HepG2 (cell line): ENCODE data around the gene F8. TPM values are rescaled to one million over a fixed set of nuclear protein-coding genes. Genes with fewer than 3 reads are reported as not detected.

Source experiments
- CREB1 ChIP-seq, 2 experiments: fragments of 450-650 bp in 1 of 2; IDR thresholded peaks; 2 replicates each; pipeline ENCODE4 v1.6.1; 2016 to 2017; ENCODE audit warnings: control low read depth in 1 of 2, mild to moderate bottlenecking in 1 of 2, missing compliant biosample characterization in 1 of 2, missing genetic modification characterization in 1 of 2
- HNF4G ChIP-seq, 2 experiments: sonication (generic) in 1 of 2; formaldehyde crosslinking in 1 of 2; IDR thresholded peaks; 2 replicates each; pipeline versions ENCODE4 v1.4.0 to v1.6.1; 2011 to 2020; ENCODE audit warnings: borderline replicate concordance in 2 of 2, low read depth in 2 of 2, mild to moderate bottlenecking in 2 of 2, low read length in 1 of 2, missing genetic modification reagents in 1 of 2, moderate library complexity in 1 of 2
- JARID2 ChIP-seq: sonication (generic); formaldehyde crosslinking; IDR thresholded peaks from 2 replicates; pipeline ENCODE4 v1.8.1; 2023; ENCODE audit warnings: missing genetic modification reagents, inconsistent platforms; ENCODE audit not compliant: insufficient replicate concordance
- TAF1 ChIP-seq: sonication (generic); formaldehyde crosslinking; IDR thresholded peaks from 2 replicates; pipeline ENCODE4 v1.4.0; 2020; ENCODE audit warnings: missing genetic modification reagents
- ZBTB7A ChIP-seq: sonication (generic); formaldehyde crosslinking; IDR thresholded peaks from 2 replicates; pipeline ENCODE4 v1.8.0; 2022; ENCODE audit warnings: mild to moderate bottlenecking, missing genetic modification reagents
- polyA plus RNA-seq, 8 experiments: library from polyadenylated mRNA; depleted of rRNA in 3 of 8; stranded (reverse) in 7 of 8; unstranded in 1 of 8; fragments of >200 nt; fragmentation: Illumina TruSeq in 4 of 8; extraction: Trizol in 4 of 8; gene quantifications; 2 replicates each; pipeline versions ENCODE4 v1.2.1 to v1.2.3, GENCODE V29; 2011 to 2016; ENCODE audit warnings: low read depth in 4 of 8, missing spikeins in 1 of 8, mixed read lengths in 1 of 8; ENCODE audit not compliant: insufficient read depth in 1 of 8
- total RNA-seq, 5 experiments: library from RNA; depleted of rRNA; stranded (reverse); fragments of >200 nt; fragmentation: Illumina TruSeq; extraction: Trizol; gene quantifications; 2 replicates each; pipeline ENCODE4 v1.2.3, GENCODE V29; 2016; ENCODE audit warnings: low read depth in 1 of 5
- TF ChIP-seq, protein P1 (sequence below): IDR thresholded peaks from 2 replicates; pipeline ENCODE4 v1.6.1; 2018; ENCODE audit warnings: missing genetic modification reagents
- TF ChIP-seq, protein P2 (sequence below): sonication (generic); formaldehyde crosslinking; IDR thresholded peaks from 2 replicates; pipeline ENCODE4 v1.4.0; 2020; ENCODE audit warnings: missing genetic modification reagents

Gene F8
- total and polyA plus RNA-seq, 2 of the 13 experiments (the other 11 are each of a cell fraction or from before 2014, with no cell fraction given): 0.29 to 0.61 TPM

DNA sequence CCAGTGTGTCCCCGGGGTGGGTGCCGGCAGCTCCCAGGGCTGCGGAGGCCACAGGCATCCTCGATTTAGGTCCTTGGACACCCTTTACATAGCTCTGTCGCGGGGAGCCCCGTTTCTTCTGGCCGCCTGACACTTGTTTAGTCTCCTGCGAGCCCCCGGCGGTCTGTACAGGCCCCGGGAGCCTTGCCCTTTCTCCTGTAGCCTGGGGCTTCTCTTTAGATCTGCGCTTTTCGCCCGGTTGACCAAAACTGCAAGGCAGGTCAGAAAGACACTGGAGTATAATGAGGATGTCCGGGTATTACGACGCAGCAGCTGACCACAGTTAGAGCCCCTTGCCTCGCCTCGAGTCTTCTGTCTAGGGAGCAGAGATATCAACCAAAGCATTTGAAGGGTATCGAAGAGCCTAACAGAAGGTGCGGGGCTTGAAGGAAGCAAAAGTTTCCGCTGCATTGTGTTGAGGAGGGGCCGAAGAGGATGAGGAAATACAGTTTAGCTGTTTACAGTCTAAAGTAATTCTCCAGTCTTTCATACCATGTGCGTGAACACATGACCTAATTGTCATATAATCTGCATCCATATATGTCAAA, 49.3 kb upstream of the F8 start (continued):
- no peak for TF ChIP-seq CREB1 (IDR thresholded peaks at IDR 0.05)
- TF ChIP-seq CREB1 (CRISPR knock-in tag; IDR thresholded peaks at IDR 0.05): no peak
- TF ChIP-seq TAF1 (CRISPR knock-in tag): peak; percentile 5
- no peak for TF ChIP-seq JARID2 (CRISPR knock-in tag)
- TF ChIP-seq, protein P1, sequence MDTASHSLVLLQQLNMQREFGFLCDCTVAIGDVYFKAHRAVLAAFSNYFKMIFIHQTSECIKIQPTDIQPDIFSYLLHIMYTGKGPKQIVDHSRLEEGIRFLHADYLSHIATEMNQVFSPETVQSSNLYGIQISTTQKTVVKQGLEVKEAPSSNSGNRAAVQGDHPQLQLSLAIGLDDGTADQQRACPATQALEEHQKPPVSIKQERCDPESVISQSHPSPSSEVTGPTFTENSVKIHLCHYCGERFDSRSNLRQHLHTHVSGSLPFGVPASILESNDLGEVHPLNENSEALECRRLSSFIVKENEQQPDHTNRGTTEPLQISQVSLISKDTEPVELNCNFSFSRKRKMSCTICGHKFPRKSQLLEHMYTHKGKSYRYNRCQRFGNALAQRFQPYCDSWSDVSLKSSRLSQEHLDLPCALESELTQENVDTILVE (CRISPR knock-in tag): no peak
- TF ChIP-seq, protein P2, sequence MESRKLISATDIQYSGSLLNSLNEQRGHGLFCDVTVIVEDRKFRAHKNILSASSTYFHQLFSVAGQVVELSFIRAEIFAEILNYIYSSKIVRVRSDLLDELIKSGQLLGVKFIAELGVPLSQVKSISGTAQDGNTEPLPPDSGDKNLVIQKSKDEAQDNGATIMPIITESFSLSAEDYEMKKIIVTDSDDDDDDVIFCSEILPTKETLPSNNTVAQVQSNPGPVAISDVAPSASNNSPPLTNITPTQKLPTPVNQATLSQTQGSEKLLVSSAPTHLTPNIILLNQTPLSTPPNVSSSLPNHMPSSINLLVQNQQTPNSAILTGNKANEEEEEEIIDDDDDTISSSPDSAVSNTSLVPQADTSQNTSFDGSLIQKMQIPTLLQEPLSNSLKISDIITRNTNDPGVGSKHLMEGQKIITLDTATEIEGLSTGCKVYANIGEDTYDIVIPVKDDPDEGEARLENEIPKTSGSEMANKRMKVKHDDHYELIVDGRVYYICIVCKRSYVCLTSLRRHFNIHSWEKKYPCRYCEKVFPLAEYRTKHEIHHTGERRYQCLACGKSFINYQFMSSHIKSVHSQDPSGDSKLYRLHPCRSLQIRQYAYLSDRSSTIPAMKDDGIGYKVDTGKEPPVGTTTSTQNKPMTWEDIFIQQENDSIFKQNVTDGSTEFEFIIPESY (CRISPR knock-in tag): no peak
- TF ChIP-seq ZBTB7A: no peak
- TF ChIP-seq HNF4G (IDR thresholded peaks at IDR 0.05; ENCODE audit: borderline replicate concordance, low read depth, low read length): no peak
- no peak for TF ChIP-seq HNF4G (CRISPR knock-in tag; IDR thresholded peaks at IDR 0.05; ENCODE audit: borderline replicate concordance, low read depth)
